ENCODE measurements around the gene POLA2.

The POLA2 gene

DNA sequence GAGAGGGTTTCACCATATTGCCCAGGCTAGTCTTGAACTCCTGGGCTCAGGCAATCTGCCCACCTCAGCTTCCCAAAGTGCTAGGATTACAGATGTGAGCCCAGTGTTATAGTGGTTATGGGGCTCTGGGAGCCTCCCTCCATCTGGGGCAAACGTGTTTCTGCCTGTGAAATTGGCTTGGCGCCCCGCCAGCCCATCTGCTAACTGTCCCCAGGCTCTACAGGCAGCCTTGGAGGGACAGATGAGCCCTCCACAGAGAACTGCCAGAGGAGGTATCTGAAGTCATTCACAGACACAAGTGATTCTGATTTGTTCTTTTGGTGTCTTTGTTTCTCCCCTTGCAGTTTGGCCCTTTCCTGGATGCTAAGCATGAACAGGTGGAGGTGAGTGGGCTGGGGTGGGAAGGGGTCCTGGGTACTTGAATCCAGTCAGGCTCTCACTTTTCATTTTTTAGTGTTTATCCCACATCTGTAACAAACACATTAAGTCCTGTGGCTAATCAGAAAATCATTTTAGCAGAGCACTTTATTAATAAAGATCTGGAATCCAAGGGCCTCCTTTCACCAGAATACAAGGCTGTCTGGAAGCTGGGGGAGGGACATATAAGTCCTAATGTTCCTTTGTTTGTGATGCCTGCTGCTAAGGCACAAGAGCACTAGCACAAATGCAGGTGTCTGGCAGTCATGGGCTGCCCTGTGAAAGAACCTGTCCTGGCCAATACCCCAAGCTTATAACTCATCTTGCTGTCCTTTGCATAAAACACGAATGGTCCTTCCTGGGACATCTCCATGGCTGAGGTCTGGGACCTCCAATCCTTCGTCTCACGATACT, 27.2 kb downstream of the POLA2 start:
- DNase-seq = no peak

DNA sequence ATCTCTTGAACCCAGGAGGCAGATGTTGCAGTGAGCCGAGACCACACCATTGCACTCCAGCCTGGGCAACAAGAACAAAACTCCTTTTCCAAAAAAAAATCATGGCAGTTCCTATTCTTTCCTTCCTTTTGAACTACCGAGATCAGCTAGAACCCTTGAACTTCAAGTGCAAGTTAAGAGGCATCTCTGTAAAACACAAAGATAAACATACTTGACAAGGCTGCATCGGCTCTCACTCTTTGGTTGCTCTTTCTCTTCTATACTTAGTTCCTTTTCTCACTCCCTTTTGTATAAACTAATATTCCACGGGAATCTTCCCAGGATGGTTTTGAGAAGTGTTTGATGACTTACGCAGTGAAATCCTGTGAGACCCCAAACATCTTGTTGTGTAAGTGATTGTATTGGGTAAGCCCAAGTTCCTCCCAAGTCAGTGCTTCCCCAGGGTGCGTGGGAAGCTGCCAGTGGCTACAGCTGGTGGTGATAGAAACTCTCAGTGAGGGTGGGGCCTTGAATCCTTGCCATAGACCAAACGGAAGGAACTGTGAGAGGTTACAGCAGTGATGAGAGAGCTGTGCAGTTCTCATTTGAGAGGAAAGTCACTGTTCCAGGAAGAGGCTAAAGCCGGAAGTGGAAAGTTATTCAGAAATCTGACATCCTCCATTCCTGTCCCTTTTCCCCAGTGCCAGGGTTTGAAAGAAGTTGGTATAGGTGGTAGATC, 28.8 kb downstream of the POLA2 start:
- no peak for DNase-seq

DNA sequence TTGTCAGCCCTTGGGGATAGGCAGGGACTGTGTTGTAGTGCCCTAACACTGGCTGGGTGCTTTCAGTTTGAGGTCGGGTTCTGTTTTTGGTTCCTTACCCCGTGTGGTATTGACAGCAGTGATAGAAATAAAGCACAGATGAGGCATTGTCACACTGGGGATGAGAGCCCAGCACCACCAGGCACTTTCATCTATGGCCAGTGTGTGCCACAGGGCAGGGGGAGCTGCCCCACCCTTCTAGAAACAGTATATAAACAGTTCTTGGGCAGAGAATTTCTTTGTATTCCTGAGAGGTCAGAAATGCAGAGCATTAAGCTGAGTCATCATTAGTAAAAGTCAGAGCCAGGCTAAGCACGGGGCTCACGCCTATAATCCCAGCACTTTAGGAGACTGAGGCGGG, 29.9 kb downstream of the POLA2 start:
- no peak for DNase-seq

DNA sequence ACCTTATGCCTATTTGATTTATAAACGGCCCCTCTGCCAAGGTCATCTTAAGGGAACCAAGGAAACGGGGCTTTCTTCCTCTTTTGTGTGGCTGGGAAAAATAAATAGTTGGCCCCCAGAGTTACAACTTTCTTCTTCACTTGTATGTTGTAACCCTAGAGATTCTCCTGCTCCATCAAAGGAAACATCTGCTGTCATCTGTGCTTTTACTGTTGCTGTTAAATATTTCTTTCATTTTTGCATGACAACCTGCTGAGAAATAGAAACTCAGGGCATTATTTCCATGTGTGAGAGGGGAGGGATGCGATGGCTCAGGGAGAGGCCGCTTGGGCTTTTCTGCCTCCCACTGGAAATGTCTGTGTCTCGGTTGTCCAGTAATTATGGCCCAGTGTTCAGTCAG, 31.1 kb downstream of the POLA2 start:
- no peak for DNase-seq

DNA sequence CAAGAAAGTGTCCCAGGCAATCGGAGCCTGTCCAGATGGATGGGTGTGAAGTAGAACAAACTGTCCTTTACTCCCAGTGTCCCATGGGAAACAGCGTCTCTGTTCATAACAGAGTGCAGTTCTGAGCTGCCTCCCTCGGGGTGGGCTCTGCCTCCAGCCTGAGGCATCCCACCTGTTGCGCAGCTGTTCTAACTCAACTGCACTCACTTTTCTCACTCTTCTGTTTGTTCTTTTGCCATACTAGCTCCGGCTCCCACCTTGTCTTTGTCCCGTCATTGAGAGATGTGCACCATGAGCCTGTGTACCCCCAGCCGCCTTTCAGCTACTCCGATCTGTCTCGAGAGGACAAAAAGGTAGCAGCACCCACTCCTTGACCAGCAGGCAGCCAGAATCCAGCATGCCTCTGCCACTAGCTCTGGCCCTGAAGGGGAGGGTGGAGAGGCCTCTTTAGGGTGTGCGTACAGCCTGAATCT, 32.2 kb downstream of the POLA2 start:
- DNase-seq = no peak

DNA sequence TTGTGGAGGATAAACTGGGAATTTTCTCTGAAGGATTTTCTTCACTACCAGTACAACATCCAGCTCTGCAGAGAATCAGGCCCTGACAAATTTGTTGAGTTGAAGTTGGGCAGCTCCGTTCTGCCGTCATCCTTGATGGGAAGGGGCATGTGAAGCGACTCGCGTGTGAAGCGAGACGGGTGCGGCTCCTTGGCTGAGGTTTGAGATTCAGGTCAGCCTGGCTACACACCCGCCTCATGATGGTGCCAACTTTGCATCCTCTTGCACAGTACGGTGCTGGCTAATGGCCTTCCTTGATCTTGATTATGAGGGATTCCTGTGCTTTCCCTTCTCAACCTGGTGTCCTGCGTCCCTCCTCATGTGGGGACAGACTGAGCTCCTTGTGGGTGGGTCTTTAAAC, 33.2 kb downstream of the POLA2 start:
- no peak for DNase-seq

DNA sequence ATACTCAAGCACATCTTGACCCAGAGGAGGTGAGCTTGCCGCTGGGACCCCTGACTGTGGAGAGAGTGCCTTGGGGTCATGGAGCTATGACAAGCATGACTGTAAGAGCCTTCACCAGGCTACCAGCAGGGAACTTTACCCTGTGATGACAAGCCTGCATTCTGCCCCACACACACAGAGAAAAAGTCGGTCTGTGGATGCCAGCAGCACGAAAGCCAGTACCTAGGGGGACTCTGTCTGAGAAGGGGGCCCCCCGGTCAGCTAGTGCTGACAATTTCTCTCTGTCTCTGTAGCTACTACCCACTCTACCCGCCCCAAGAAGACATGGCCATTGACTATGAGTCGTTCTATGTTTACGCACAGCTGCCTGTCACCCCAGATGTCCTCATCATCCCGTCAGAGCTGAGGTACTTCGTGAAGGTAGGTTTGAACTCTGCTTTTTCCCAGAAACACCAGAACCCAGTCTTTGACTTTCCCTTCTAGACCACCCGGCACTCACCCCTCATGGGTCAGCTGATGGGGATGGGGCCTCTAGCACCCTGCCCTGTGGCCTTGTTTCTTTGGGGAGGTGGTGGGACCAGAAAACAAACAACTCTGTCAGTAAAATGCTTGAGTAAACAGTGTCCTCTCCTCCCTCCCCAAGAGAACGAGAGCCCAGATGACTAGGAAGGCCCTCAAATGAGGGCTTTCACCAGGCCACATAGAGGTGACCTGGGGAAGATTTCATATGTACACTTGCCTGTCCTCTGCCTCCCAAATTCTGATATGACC, 34.0 kb downstream of the POLA2 start:
- no peak for DNase-seq

DNA sequence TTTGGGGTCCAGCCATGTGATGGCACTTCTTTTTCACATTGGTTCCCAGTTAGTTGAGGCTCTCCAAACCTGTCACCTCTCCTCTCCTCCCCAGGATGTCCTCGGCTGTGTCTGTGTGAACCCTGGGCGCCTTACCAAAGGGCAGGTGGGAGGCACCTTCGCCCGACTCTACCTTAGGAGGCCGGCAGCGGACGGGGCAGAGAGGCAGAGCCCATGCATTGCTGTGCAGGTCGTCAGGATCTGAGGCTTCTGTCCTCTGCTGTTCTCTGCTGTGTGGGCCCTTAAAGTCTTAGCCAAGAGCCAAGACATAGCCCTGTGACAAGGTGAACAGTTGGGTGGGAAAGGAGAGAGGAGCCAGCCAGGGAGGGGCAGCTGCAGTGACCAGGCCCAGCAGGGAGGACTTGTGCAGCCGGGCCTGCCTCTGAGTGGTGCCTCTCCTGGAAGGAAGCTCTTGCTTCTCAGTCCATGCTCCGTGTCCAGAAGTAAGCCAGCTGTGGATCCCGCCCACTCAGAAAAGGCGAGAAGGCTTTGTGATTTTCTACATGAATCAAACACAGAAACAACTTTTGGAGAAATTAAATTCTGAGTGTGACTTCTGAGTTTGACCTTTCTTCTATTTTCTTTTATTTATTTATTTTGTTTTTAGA, 35.4 kb downstream of the POLA2 start:
- no peak for DNase-seq

DNA sequence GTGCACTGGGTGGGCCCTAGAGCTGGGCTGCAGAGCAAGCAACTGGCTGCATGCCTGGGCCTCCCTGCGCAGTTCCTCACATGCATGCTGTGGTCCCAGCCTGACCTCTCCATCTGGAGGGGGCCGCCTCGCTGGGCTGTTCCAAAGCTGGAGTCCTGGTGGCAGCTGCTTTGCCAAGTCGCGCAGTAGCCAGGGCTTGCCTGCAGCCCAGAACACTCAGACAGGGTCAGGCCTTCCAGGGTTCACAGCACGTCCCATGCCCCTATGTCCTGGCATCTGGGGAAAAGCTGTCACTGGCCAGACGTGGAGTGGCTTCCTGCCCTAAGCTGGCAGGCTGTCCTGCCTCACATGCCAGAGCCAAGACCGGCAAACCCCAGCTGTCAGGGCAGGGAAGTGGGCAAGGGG, 36.4 kb downstream of the POLA2 start:
- DNase-seq = no peak

DNA sequence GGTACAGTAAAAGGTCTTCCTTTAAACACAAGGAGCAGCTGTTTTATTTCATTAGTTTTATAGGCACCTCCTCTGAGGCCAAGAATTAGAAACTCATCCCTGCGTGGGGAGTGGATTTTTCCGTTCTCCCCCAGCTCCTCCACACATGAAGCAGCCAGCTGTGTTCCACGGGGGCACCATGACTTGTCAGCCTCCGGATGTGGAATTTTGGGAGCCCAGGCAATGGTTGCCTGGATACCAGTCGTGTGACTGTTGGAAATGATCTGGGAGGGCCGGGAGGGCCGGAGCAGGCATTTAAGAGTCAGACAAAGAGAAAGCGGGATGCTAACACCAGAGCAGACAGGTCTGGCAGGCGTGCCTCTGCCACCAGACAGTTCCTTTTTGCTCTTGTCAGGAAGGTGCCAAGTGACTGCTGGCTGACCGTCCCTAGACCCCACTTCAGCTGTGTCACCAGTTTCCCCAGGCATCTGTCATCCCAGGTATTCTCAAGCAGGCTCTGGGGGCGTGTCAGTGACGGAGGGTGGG, 37.0 kb downstream of the POLA2 start:
- no peak for DNase-seq

DNA sequence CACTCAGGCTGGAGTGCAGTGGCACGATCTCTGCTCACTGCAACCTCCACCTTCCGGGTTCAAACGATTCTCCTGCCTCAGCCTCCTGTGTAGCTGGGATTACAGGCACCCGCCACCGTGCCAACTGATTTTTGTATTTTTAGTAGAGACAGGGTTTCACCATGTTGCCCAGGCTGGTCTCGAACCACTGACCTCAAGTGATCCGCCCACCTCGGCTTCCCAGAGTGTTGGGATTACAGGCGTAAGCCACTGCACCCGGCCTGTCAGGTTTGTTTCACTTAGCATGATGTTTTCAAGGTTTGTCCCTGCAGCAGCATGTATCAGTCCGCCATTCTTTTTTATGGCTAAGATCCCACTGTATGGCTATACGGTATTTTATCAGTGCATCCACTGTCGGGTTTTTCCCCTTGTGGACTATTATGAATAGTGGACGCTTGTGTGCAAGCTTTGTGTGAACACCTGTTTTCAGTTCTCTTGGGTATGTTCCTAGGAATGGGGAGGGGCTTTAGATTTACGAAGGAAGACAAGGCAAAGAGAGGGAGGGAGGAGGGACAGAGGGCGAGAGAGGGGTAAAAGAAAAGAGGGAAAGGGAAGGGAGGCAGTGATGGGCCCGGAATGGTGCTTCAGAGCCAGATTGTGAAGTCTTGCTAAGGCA, 39.0 kb downstream of the POLA2 start:
- DNase-seq = no peak

DNA sequence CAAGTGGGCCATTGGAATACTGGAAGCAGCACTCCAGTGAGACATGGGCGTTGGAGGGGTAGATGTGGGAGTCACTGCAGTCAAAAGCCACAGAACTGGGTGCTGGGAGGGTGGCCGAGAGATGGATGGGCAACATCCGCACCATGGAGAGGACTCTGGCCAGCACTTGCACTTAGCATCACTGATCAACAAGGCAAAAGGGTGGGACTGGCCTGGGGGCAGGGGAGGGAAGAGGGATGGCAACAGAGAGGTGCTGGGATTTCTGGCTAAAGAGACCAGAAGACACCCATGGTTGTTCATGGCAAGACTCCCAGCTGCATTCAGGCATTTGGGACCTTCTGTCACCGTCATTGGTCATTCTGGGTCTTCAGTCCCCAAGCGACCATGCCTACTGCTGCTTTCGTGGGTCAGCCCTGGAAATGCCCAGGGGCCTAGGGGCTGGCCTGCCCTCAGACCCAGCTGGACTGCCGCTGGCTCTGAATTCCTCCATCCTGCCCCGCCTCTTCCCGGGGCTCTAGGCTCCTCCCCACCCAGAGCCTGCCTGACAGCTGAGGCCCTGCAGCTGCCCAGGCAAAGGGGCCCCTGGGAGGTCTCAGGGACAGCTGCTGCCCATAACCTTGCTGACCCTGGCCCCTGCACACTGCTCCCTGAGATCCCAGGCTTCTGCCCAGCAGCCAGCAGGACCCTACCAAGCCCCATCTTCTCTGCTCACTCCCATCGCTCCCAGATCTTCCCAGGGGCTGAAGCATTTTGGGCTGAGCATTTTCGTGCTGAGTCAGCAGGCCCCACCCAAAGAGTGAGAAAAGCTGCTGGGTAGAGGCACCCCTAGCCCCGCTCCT, 39.9 kb downstream of the POLA2 start:
- no peak for DNase-seq

DNA sequence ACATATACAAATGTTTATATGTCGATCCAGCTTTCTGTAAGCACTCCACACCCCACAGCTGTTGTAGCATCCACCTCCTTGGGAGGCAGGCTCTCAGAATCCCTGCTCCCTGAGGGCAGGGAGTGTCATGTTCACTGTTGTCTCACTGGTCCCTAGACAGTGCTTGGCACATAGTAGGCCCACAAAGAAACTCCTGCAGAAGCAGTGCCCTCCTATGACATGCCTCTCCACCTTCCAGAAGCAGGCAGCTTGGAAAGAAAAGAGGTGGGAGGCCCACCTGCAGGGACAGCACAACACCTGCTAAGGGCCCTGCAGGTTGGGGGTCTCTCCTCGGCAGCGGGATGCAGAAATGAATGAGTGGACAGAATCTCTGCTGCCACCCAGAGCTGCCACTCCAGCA, 41.8 kb downstream of the POLA2 start:
- no peak for DNase-seq

DNA sequence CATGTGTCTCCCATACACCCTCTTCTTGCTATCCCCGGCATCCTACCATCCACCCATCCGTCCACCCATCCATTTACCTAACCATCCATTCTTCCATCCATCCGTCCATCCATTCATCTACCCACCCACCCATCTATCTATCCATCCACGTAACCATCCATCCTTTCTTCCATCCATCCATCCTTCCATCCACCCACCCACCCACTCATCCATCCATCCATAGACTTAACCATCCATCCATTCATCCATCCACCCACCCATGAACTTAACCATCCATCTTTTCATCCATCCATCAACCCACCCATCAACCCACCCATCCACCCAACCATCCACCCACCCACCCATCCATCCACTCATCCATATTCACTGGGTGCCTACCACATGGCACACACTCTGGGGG, 42.3 kb downstream of the POLA2 start:
- DNase-seq = no peak

DNA sequence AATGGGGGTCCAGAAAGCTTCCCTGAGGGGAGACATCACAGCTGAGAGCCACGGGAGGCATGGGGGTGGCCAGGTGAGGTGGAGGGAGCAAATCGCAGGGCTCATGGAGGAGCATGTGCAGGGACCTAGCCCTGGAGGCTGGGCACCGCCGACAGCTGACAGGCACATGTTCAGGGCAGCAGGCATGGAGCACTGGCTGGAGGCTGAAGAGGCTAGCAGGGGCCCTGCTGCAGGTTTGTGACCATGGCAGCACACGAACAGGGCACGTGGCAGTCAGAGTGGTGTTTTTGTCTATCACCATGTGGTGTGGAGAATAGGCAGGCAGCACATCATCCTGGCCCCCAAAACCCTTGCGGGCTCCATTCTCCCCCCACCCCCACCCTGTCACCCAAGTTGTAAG, 42.9 kb downstream of the POLA2 start:
- DNase-seq = no peak

DNA sequence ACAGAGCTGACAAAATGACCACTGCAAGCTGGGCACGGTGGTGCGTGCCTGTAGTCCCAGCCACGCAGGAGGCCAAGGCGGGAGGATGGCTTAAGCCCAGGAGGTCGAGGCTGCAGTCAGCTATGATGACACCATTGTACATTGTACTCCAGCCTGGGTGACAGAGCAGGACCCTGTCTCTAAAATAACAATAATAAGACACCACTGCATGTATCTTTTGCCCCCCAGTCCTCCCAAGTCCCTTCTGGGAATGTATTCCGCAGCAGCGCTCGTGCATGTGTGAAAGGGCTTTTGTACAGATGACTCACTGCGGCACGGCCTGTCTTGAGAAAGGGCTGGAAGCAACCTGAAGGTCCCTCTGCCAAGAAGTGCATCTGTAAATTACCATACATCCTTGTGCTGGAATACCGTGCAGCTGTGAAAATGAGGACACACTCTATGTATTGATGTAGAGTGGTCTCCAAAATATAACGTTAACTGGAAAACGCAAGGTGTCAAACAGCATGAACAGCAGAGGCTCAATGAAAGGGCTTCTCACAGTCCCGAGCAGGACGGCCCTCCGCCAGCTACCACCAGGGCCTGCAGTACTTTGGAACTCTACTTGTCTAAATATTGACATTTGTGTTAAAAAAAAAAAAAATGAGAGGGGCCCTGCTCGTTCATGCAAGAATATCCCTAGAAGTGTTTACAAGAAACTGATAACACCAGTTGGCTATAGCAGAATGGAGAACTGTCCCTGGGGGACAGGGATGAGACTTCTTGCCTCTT, 43.9 kb downstream of the POLA2 start:
- DNase-seq = no peak

DNA sequence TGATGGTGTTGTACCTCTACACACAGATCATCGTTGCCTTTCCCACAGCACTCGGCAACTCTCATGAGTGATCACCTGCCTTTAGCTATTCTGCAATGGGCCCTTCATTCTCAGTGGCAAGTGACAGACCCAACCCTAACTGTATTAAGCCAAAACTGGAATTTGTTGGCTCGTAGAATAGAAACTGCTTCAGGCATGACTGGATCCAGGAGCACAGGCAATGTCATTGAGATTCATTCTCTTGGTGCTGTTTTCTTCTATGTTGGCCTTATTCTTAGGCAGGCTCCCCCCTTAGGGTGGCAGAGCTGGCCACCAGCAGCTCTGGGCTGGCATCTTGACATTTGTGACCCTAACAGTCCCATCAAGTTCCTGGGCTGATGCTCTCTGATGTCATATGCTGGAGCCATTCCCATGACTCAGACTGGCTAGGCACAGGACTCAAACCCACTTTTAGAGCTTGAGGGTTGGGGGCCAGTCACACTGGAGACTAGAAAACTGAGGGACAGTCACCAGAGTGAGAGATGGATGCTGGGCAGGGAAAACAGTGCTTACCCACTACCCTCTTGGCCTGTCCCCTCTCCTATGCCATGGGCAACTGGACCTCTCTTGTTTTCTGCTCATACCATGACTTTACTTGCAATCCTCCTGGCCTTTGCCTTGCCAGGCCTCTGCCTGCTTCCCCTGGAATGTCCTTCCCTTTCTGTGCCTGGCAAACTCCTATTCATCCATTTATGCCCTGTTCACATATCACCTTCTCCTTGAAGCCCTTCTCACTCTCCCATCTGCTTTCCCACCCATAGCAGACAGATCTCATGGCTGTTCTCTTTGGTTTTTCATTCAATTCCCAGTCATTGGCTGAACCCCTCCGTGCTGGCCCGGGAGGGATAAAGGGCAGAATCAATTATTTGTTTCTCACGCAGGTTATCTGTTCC, 45.8 kb downstream of the POLA2 start:
- DNase-seq = no peak

DNA sequence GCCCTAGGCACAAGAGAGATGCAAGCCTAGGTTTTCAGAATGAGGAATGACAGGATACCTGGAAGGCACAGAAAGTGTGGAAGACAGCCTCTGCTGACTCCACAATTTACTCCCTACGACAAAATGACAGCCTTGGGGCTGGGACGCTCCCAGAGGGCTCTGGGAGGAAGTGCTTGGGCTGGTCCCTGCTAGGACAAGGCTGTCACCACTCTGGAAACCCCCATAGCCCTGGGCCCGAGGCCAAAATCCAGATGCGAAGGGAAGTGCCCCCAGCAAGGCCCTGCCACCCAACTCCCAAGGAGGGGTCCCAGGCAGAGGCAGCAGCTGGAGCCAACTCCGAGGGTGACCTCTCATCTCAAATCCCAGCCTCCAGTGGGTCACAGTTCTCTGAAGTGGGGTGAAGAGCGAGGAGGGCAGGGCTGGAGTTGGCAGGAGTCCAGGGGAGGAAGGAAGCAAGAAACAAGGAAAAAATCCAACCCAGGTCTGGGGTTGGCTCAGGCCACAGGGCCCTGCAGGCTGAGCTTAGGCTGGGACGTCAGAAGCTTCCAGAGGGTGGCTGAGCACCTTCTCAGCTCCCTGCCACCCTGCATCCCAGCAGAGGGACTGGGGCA, 46.6 kb downstream of the POLA2 start:
- DNase-seq = no peak

DNA sequence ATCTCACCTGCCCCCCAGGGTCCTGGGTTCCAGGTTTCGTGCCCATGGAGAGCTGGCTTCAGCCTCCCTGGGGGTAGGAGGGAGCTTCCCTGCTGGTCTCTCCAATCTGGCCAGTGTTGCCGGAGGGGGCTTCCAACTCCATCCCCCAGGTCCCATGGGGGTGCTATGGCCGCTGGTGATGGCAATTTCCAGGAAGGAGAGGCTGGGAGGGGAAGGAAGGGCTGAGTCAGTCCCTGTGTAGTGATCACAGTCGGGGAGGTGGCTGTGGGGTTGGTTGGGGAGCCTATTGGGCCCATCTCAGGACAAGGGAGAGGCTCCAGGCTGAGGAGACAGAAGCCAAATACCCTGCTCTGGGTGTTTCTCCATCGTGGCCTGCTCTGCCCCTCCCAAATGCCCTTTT, 47.2 kb downstream of the POLA2 start:
- no peak for DNase-seq
